ENCODE measurements around the gene BDP1.
"Not testable (repeated sequence)": the region's sequence is repeated elsewhere in the genome, so short reads cannot be mapped to it uniquely, and the experiment has no call there.

BDP1 gene

GRCh38 chr5:71447218-71447808, 8.1 kb upstream of the BDP1 start:
- intact Hi-C loops (cut with micrococcal nuclease); H3K36me3 Mint-ChIP-seq (ENCODE audit: low read depth); H3K9me3 Mint-ChIP-seq; H3K4me1 Mint-ChIP-seq (ENCODE audit: low read depth); H3K4me3 Mint-ChIP-seq; H3K27ac Mint-ChIP-seq: not testable (repeated sequence)
- H3K27me3 Mint-ChIP-seq = peaks cover 36% of the 10 kb centered on the region

GRCh38 chr5:71452876-71453275, 2.6 kb upstream of the BDP1 start:
- H3K27ac Mint-ChIP-seq = no peak overlapping the region
- peaks cover 16% of the 10 kb centered on the region for H3K4me1 Mint-ChIP-seq (ENCODE audit: low read depth)
- H3K27me3 Mint-ChIP-seq = peaks cover 21% of the 10 kb centered on the region
- no peaks in the 10 kb centered on the region for H3K9me3 Mint-ChIP-seq
- peaks cover 9% of the 10 kb centered on the region for H3K36me3 Mint-ChIP-seq (ENCODE audit: low read depth)
- intact Hi-C loops (cut with micrococcal nuclease) = no loop called here
- no peak overlapping the region for H3K4me3 Mint-ChIP-seq

GRCh38 chr5:71454913-71455312, 538 bp upstream of the BDP1 start:
- peaks cover 18% of the 10 kb centered on the region for H3K27me3 Mint-ChIP-seq
- H3K27ac Mint-ChIP-seq = peak overlapping the region; percentile 97
- intact Hi-C loops (cut with micrococcal nuclease) = no loop called here
- H3K4me1 Mint-ChIP-seq (ENCODE audit: low read depth) = peaks cover 16% of the 10 kb centered on the region
- peaks cover 26% of the 10 kb centered on the region for H3K36me3 Mint-ChIP-seq (ENCODE audit: low read depth)
- no peaks in the 10 kb centered on the region for H3K9me3 Mint-ChIP-seq
- H3K4me3 Mint-ChIP-seq = peak overlapping the region; percentile 100

- Mint-ChIP-seq H3K4me1 (ENCODE audit: low read depth) (peaks cover 16% of the 10 kb centered on the region), H3K4me3 (peak overlapping the region; percentile 100), H3K9me3 (no peaks in the 10 kb centered on the region), H3K36me3 (ENCODE audit: low read depth) (peaks cover 41% of the 10 kb centered on the region), H3K27me3 (peaks cover 11% of the 10 kb centered on the region), H3K27ac (peak overlapping the region; percentile 97)
- intact Hi-C loops (cut with micrococcal nuclease) = no loop called here
Observed at GRCh38 chr5:71456362-71456743, 902 bp downstream of the BDP1 start.

GRCh38 chr5:71457106-71457505, 1.7 kb downstream of the BDP1 start:
- Mint-ChIP-seq H3K4me1 (ENCODE audit: low read depth) (peaks cover 16% of the 10 kb centered on the region), H3K36me3 (ENCODE audit: low read depth) (peaks cover 44% of the 10 kb centered on the region), H3K9me3 (no peaks in the 10 kb centered on the region), H3K27ac (no peak overlapping the region), H3K4me3 (peak overlapping the region; percentile 100), H3K27me3 (peaks cover 8% of the 10 kb centered on the region)
- intact Hi-C loops (cut with micrococcal nuclease) = no loop called here

- Mint-ChIP-seq H3K27ac (no peak overlapping the region), H3K36me3 (ENCODE audit: low read depth) (peaks cover 75% of the 10 kb centered on the region)
- intact Hi-C loops (cut with micrococcal nuclease) = no loop called here
Observed at GRCh38 chr5:71460693-71461092, 5.2 kb downstream of the BDP1 start.

GRCh38 chr5:71461360-71461759, 5.9 kb downstream of the BDP1 start:
- H3K9me3 Mint-ChIP-seq = no peaks in the 10 kb centered on the region
- intact Hi-C loops (cut with micrococcal nuclease) = no loop called here
- H3K4me3 Mint-ChIP-seq = no peak overlapping the region
- H3K4me1 Mint-ChIP-seq (ENCODE audit: low read depth) = peaks cover 12% of the 10 kb centered on the region
- H3K27ac Mint-ChIP-seq = no peak overlapping the region
- H3K27me3 Mint-ChIP-seq = no peaks in the 10 kb centered on the region
- H3K36me3 Mint-ChIP-seq (ENCODE audit: low read depth) = peaks cover 77% of the 10 kb centered on the region

More at GRCh38 chr5:71460693-71461092, 5.2 kb downstream of the BDP1 start:
- no peaks in the 10 kb centered on the region for H3K27me3 Mint-ChIP-seq
- no peak overlapping the region for H3K4me3 Mint-ChIP-seq
- peaks cover 9% of the 10 kb centered on the region for H3K4me1 Mint-ChIP-seq (ENCODE audit: low read depth)
- no peaks in the 10 kb centered on the region for H3K9me3 Mint-ChIP-seq

GRCh38 chr5:71471193-71471592, 15.7 kb downstream of the BDP1 start:
- no peaks in the 10 kb centered on the region for H3K9me3 Mint-ChIP-seq
- intact Hi-C loops (cut with micrococcal nuclease) = no loop called here
- H3K4me1 Mint-ChIP-seq (ENCODE audit: low read depth) = peaks cover 18% of the 10 kb centered on the region
- H3K27ac Mint-ChIP-seq = peak overlapping the region; percentile 48
- peaks cover 72% of the 10 kb centered on the region for H3K36me3 Mint-ChIP-seq (ENCODE audit: low read depth)
- H3K4me3 Mint-ChIP-seq = no peak overlapping the region
- H3K27me3 Mint-ChIP-seq = no peaks in the 10 kb centered on the region

- Mint-ChIP-seq H3K27ac (no peak overlapping the region), H3K4me1 (ENCODE audit: low read depth) (peaks cover 10% of the 10 kb centered on the region), H3K9me3 (no peaks in the 10 kb centered on the region), H3K4me3 (no peak overlapping the region), H3K36me3 (ENCODE audit: low read depth) (peaks cover 94% of the 10 kb centered on the region), H3K27me3 (no peaks in the 10 kb centered on the region)
- intact Hi-C loops (cut with micrococcal nuclease) = no loop called here
Observed at GRCh38 chr5:71475788-71476384, 20.4 kb downstream of the BDP1 start.

- Mint-ChIP-seq H3K9me3 (no peaks in the 10 kb centered on the region), H3K27ac (no peak overlapping the region), H3K4me3 (no peak overlapping the region), H3K27me3 (no peaks in the 10 kb centered on the region), H3K36me3 (ENCODE audit: low read depth) (peaks cover 88% of the 10 kb centered on the region), H3K4me1 (ENCODE audit: low read depth) (peaks cover 8% of the 10 kb centered on the region)
- intact Hi-C loops (cut with micrococcal nuclease) = loop anchor here (10.0 kb wide), 1 partner anchor 1413 kb away; no protein-coding TSS in a partner anchor
Observed at GRCh38 chr5:71481441-71481840, 26.0 kb downstream of the BDP1 start.

- Mint-ChIP-seq H3K36me3 (ENCODE audit: low read depth) (peaks cover 88% of the 10 kb centered on the region), H3K4me1 (ENCODE audit: low read depth) (peaks cover 8% of the 10 kb centered on the region), H3K27ac (no peak overlapping the region), H3K27me3 (no peaks in the 10 kb centered on the region), H3K4me3 (no peak overlapping the region), H3K9me3 (no peaks in the 10 kb centered on the region)
- intact Hi-C loops (cut with micrococcal nuclease) = loop anchor here (10.0 kb wide), 1 partner anchor 1413 kb away; no protein-coding TSS in a partner anchor
Observed at GRCh38 chr5:71482132-71482531, 26.7 kb downstream of the BDP1 start.

- H3K4me3 Mint-ChIP-seq = no peak overlapping the region
- peaks cover 8% of the 10 kb centered on the region for H3K4me1 Mint-ChIP-seq (ENCODE audit: low read depth)
- H3K27ac Mint-ChIP-seq = peak overlapping the region; percentile 18
- no peaks in the 10 kb centered on the region for H3K27me3 Mint-ChIP-seq
- intact Hi-C loops (cut with micrococcal nuclease) = loop anchor here (10.0 kb wide), 1 partner anchor 1411 kb away; no protein-coding TSS in a partner anchor
- no peaks in the 10 kb centered on the region for H3K9me3 Mint-ChIP-seq
- peaks cover 88% of the 10 kb centered on the region for H3K36me3 Mint-ChIP-seq (ENCODE audit: low read depth)
Observed at GRCh38 chr5:71483355-71483754, 27.9 kb downstream of the BDP1 start.

GRCh38 chr5:71492817-71493615, 37.6 kb downstream of the BDP1 start:
- Mint-ChIP-seq H3K4me1 (ENCODE audit: low read depth) (no peaks in the 10 kb centered on the region), H3K9me3 (no peaks in the 10 kb centered on the region), H3K27ac (no peak overlapping the region), H3K27me3 (no peaks in the 10 kb centered on the region), H3K4me3 (no peak overlapping the region), H3K36me3 (ENCODE audit: low read depth) (peaks cover 98% of the 10 kb centered on the region)
- intact Hi-C loops (cut with micrococcal nuclease) = loop anchor here (5.0 kb wide), 1 partner anchor 54 kb away; no protein-coding TSS in a partner anchor

- H3K27me3 Mint-ChIP-seq; H3K27ac Mint-ChIP-seq; H3K4me1 Mint-ChIP-seq (ENCODE audit: low read depth); H3K4me3 Mint-ChIP-seq; H3K9me3 Mint-ChIP-seq: not testable (repeated sequence)
- intact Hi-C loops (cut with micrococcal nuclease) = loop anchor here (5.0 kb wide), 1 partner anchor 53 kb away; no protein-coding TSS in a partner anchor
- H3K36me3 Mint-ChIP-seq (ENCODE audit: low read depth) = peaks cover 98% of the 10 kb centered on the region
Observed at GRCh38 chr5:71494202-71494601, 38.8 kb downstream of the BDP1 start.
